SK-N-MC (cell line): ENCODE measurements around the gene KCNG2.

Source experiments
- DNase-seq: peaks from one replicate; pipeline ENCODE4 v3.0.0-alpha.2; 2011; ENCODE audit warnings: low read depth, low spot score
- H3K27ac ChIP-seq: fragments of 200-600 bp; sonication (generic); 2 replicates; pipeline ENCODE4 v1.5.1; 2016; ENCODE audit warnings: mixed run types
- H3K36me3 ChIP-seq: fragments of 200-600 bp; sonication (generic); 2 replicates; pipeline ENCODE4 v1.6.1; 2017; ENCODE audit warnings: antibody characterized with exemption, low read length, mixed read lengths; ENCODE audit not compliant: insufficient read depth
- H3K4me3 ChIP-seq: fragments of 200-600 bp; sonication (generic); 2 replicates; pipeline ENCODE4 v1.5.1; 2016
- H3K9ac ChIP-seq: fragments of 200-600 bp; sonication (generic); 2 replicates; pipeline ENCODE4 v1.8.0; 2017; ENCODE audit warnings: mixed run types, mixed read lengths; ENCODE audit not compliant: insufficient read length
- H3K9me3 ChIP-seq: fragments of 200-600 bp; sonication (generic); 2 replicates; pipeline ENCODE4 v1.6.1; 2017; ENCODE audit warnings: low read depth, mild to moderate bottlenecking, antibody characterized with exemption, low read length, moderate library complexity, mixed read lengths
- EZH2 ChIP-seq: fragments of 200-600 bp; sonication (generic); IDR thresholded peaks from one replicate; pipeline ENCODE4 v1.6.1; 2017; ENCODE audit warnings: antibody characterized with exemption
- FOXP2 ChIP-seq: optimal IDR thresholded peaks from 2 replicates; pipeline ENCODE3; 2011; ENCODE audit warnings: mild to moderate bottlenecking, moderate library complexity; ENCODE audit not compliant: insufficient read depth; ENCODE audit errors: extremely low read length, control extremely low read depth
- POLR2AphosphoS5 ChIP-seq: IDR thresholded peaks from 2 replicates; pipeline ENCODE4 v1.6.1; 2012; ENCODE audit warnings: mild to moderate bottlenecking, low read depth, low read length, borderline replicate concordance

Gene KCNG2

DNA sequence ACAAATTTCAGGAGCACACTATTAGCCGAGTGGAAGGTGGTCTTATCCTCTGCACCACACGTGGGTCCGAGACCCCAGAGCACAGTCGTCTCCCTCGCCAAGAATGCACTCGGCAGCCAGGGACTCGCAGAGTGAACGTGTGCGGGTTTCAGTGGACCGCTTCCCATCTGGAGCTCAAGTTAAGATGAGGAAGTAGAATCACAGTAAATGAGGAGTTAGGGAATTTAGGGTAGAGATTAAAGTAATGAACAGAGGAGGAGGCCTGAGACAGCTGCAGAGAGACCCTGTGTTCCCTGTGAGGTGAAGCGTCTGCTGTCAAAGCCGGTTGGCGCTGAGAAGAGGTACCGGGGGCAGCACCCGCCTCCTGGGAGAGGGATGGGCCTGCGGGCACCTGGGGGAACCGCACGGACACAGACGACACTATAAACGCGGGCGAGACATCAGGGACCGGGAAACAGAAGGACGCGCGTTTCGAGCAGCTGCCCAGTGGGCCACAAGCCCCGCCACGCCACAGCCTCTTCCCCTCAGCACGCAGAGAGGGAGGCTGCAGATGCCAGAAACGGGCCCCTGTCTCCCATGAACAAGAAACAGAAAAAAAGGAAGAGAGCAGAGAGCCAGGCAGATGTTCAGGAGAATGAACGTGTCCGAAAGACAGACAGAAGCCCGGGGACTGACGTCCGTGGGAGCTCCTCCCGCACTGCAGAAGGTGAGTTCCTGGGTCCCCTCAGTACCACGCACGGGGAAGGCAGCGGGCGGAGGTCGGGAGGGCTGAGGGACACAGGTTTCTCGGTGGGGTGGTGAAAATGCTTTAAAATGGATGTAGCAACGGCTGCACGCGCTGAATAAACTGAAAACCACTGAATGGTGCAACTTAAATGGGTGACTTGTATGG lies 5.4 kb upstream of the KCNG2 start:
- Histone ChIP-seq H3K4me3 (no peak overlapping the region), H3K27ac (no peak overlapping the region), H3K36me3 (no peaks in the 10 kb centered on the region), H3K9me3 (no peaks in the 10 kb centered on the region), H3K9ac (no peak overlapping the region)
- TF ChIP-seq POLR2AphosphoS5 (no peak), EZH2 (no peak), FOXP2 (no peak)
- DNase-seq: no peak

DNA sequence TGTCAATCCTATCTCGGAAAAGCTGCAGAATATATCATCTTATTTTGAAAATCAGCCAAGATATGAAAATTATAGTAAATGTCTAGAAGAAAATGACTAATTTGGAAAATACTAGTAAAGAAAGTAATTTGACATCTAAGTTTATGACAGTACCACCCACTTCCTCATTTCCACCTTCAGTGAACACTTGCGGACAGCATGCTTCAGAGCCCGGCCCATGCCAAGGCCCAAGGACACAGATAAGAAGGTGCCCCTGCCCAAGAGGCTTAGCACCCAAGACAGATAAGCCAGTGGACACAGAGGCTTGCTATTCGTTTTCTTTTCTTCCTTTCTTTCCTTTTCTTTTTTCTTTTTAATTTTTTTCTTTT lies 4.8 kb upstream of the KCNG2 start:
- TF ChIP-seq FOXP2 (no peak), EZH2 (no peak), POLR2AphosphoS5 (no peak)
- no peak overlapping the region for H3K27ac ChIP-seq
- no peaks in the 10 kb centered on the region for H3K36me3 ChIP-seq
- H3K9me3 ChIP-seq: no peaks in the 10 kb centered on the region
- DNase-seq: no peak
- H3K9ac ChIP-seq: no peak overlapping the region
- no peak overlapping the region for H3K4me3 ChIP-seq

DNA sequence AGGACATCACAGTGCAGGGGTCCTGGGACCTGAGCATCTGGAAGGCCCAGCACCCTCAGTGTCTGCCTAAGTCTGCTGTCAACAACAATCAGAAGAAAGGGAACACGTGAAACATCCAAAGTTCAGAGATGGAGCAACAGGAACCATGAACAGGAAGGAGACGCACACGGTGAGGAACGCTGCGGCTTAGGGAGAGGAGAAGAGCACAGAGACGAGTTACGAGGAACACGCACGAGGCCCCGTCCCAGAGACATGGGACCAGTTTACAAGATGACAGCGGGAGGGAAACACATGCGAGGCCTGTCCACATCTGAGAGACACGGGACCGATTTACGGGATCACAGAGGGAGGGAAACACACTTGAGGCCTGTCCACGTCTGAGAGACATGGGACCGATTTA lies 2.9 kb upstream of the KCNG2 start:
- Histone ChIP-seq H3K4me3 (no peak overlapping the region), H3K9me3 (no peaks in the 10 kb centered on the region), H3K9ac (no peak overlapping the region), H3K27ac (no peak overlapping the region), H3K36me3 (no peaks in the 10 kb centered on the region)
- DNase-seq: no peak
- no peak for TF ChIP-seq EZH2
- no peak for TF ChIP-seq FOXP2

DNA sequence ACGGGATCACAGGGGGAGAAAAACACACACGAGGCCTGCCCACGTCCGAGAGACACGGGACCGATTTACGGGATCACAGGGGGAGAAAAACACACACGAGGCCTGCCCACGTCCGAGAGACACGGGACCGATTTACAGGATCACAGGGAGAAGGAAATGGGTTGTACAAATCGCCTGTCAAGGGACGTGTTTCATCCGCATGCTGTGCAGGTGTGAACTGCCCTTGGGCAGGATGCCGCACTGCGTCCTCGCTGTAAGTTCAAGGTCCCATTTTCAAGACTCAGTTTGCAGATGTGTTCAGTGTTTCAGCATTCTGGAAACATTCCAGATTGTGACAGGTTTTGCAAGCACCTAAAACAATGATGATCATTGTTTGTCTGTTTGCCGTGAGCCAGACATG lies 2.3 kb upstream of the KCNG2 start:
- Histone ChIP-seq H3K9ac (no peak overlapping the region), H3K36me3 (no peaks in the 10 kb centered on the region), H3K4me3 (no peak overlapping the region), H3K9me3 (no peaks in the 10 kb centered on the region), H3K27ac (no peak overlapping the region)
- no peak for TF ChIP-seq FOXP2
- TF ChIP-seq EZH2: no peak
- no peak for TF ChIP-seq POLR2AphosphoS5
- DNase-seq: no peak

DNA sequence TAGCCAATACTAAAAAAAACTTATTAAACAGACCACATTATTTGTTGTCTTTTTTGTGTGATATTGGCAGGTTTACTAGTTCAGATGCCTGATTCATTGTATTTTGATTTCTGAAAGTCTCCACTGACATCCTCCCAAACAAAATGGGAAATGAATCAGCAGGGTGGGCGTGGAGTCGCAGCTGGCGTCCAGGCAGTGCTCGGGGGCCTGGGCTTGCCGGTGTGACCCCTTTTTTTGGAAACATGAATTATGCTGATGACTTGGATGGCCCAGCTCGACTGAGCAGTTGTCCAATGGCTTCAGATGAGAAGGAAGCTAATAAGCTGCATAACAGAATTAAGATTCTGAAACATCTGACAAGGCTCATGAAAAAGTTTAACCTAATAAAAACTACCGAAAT lies 1.7 kb upstream of the KCNG2 start:
- no peak overlapping the region for H3K4me3 ChIP-seq
- no peaks in the 10 kb centered on the region for H3K9me3 ChIP-seq
- H3K27ac ChIP-seq: no peak overlapping the region
- H3K9ac ChIP-seq: no peak overlapping the region
- TF ChIP-seq FOXP2 (no peak), POLR2AphosphoS5 (no peak), EZH2 (no peak)
- H3K36me3 ChIP-seq: no peaks in the 10 kb centered on the region
- DNase-seq: no peak

DNA sequence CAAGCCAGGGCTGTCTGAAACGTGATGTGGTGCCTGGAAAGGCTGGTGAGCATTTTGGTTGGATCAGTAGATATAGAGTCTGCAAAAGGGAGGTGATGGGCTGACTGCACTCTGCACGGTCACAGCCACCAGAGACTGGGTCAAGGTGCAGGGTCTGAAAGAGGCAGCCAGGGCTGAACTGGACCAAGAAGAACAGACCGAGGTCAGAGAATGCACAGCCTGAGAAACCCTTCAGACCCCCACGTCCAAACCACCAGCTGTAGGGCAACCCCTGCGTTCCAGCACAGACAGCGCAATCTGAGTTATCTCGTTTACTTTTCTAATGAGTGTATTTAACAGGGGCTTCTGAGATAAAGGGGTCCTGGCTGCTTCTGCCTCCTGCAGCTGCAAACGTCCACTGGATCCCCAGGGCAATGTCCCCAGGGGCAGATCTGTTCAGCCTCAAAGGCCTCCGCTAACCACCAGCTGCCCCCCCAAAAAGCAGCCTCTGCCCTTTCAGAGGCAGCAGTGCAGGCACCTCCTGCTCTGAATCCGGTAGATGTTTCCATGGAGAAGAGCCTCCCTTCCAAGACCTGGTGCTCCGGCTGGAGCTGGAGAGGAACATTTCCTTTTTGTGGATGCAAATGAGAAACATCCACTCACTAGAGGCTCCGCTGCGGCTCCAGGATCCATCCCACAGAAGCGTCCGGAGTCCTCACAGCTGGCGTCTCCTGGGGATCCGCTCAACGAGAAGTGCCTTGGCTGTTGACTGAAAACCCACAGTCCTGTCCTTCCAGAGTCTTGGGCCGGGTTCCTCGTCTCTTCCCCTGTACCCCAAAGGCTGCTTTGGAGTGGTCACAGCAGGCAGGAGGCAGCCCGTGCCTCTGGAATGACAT lies 970 bp upstream of the KCNG2 start:
- Histone ChIP-seq H3K9ac (no peak overlapping the region), H3K9me3 (no peaks in the 10 kb centered on the region), H3K4me3 (no peak overlapping the region), H3K27ac (no peak overlapping the region), H3K36me3 (no peaks in the 10 kb centered on the region)
- TF ChIP-seq EZH2: peak; percentile 55
- TF ChIP-seq FOXP2: no peak
- DNase-seq: no peak

DNA sequence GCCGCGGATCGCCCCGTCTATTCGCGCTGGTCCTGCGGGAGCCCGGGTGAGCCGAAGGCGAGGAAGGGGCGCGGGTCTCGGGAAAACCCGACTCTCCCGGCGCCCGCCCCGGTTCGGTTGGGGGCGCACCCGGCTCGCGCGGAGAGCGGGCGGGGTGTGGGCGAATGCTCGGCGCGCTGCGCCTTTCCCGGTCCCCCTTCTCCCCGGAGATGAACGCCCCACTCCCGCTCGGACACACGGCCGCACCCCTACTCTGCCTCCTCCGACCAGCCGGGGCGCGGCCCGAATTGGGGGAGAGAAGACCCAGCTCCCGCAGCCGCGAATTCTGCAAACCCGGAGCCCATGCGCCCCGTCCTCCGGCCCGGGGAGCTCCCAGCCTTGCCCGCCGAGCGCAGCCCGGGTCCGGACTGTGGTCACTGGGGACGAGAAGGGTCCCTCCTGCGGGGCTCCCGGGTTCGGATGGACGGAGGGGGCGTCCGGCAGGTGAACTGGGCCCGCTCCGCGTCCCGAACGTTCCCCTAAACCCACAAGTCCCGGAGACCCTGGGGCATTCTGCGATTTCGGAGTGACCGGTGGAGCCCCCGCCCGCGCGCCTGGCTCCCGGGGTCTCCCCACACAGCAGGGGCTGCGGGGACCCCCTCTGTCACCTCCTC lies 734 bp downstream of the KCNG2 start:
- H3K27ac ChIP-seq: no peak overlapping the region

DNA sequence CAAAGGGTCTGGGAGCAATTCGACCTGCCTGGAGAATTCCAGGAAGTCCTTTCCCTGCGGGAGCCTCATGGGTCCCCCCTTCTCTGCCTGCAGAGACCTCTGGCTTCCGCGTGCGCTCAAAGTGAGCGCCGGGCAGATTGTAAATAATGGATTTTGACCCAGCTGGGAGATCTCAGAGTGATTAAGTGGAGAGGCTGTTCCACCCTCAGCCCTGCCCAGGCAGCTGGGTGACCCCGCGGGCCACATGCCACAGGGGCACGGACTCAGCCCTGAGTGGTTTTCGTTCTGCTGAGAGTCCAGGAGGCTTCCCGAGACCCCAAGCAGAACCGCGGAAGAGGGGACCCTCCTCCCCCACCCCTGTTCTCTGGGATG lies 1.2 kb downstream of the KCNG2 start:
- Histone ChIP-seq H3K9me3 (no peaks in the 10 kb centered on the region), H3K4me3 (no peak overlapping the region), H3K9ac (no peak overlapping the region), H3K27ac (no peak overlapping the region), H3K36me3 (no peaks in the 10 kb centered on the region)
- TF ChIP-seq POLR2AphosphoS5 (no peak), EZH2 (no peak), FOXP2 (no peak)
- DNase-seq: no peak

More for the DNA sequence above, 734 bp downstream of the KCNG2 start:
- TF ChIP-seq EZH2 (no peak), FOXP2 (no peak), POLR2AphosphoS5 (no peak)
- DNase-seq: no peak
- H3K36me3 ChIP-seq: no peaks in the 10 kb centered on the region
- H3K9ac ChIP-seq: no peak overlapping the region
- no peaks in the 10 kb centered on the region for H3K9me3 ChIP-seq
- H3K4me3 ChIP-seq: no peak overlapping the region
